Measurements from ENCODE around the gene B4GALT5. TPM values are rescaled to one million over a fixed set of nuclear protein-coding genes. Genes with fewer than 3 reads are reported as not detected.

B4GALT5 gene
- total RNA-seq, 1 experiment from 2014 or later: 77.0 TPM

DNA sequence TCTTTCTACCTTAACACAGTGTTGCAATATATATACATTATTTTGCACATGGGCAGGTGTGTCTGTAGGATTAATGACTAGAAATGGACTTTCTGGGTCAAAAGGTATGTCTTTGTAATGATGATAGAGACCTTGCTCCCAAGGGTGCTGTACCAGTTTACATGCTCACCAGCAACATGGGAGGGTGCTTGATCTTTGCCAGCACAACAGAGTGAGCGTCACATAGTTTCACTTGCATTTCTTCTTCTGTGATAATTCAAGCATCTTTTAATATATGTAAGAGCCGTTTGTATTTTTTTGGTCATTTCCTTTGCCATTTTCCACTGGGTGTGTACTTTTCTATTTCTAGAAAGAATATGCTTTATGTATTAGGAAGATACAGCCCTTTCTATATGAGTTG is 23.6 kb upstream of the B4GALT5 start:
- no peak overlapping the region for H3K23ac ChIP-seq (ENCODE audit: insufficient read length, low read depth, low read length)
- no peaks in the 10 kb centered on the region for H3K79me1 ChIP-seq (ENCODE audit: insufficient read depth, low read depth, low read length, poor library complexity, severe bottlenecking)
- no peak overlapping the region for H3K4ac ChIP-seq (ENCODE audit: low read depth, low read length)
- Mint-ChIP-seq H3K4me1 (peaks cover 15 to 23% of the 10 kb centered on the region in 2 experiments), H3K27me3 (ENCODE audit: low read depth) (no peaks in the 10 kb centered on the region), H3K36me3 (ENCODE audit: insufficient read depth in 1 of 3, low read depth in 3 of 3) (no peaks in the 10 kb centered on the region), H3K27ac (no peak overlapping the region), H3K4me3 (no peak overlapping the region), H3K9me3 (no peaks in the 10 kb centered on the region)
- no peak overlapping the region for H2AK5ac ChIP-seq (ENCODE audit: insufficient read length, low read length)
- H3K9me3 ChIP-seq (ENCODE audit: control insufficient read depth, low read depth, low read length): no peaks in the 10 kb centered on the region
- H3T11ph ChIP-seq (ENCODE audit: low read length): no peak overlapping the region
- no CpG with 5 or more reads among the region's 2 CpGs for WGBS (ENCODE audit: extremely low coverage, insufficient read length, low lambda C conversion rate)
- no peak overlapping the region for H4K91ac ChIP-seq (ENCODE audit: insufficient read length, low read depth, low read length)
- no peaks in the 10 kb centered on the region for H3K27me3 ChIP-seq (ENCODE audit: insufficient read depth, low read length)
- no peak overlapping the region for H3K56ac ChIP-seq (ENCODE audit: insufficient read length, low read depth, low read length)
- H2BK20ac ChIP-seq (ENCODE audit: low read depth, low read length, poor library complexity, severe bottlenecking): no peak overlapping the region
- TF ChIP-seq CTCF (conservative IDR thresholded peaks at IDR 0.05): no peak
- no peak overlapping the region for H4K5ac ChIP-seq (ENCODE audit: insufficient read length, low read depth, low read length)
- H4K8ac ChIP-seq (replicated peaks; ENCODE audit: insufficient read length, low read depth, low read length): no peak overlapping the region
- no peak overlapping the region for H3K27ac ChIP-seq (ENCODE audit: insufficient read length, low read depth, low read length)
- H2BK15ac ChIP-seq (ENCODE audit: low read depth, low read length): no peak overlapping the region
- H3K4me1 ChIP-seq (ENCODE audit: insufficient read depth, low read length): no peaks in the 10 kb centered on the region
- H3K18ac ChIP-seq (ENCODE audit: insufficient read length, low read depth, low read length): no peak overlapping the region
- no peaks in the 10 kb centered on the region for H3K23me2 ChIP-seq (ENCODE audit: insufficient read length, low read depth, low read length, poor library complexity, severe bottlenecking)
- no peak overlapping the region for H3K14ac ChIP-seq (ENCODE audit: insufficient read depth, low read length)
- H3K4me2 ChIP-seq (ENCODE audit: insufficient read depth, insufficient read length, low read length): no peak overlapping the region
- no peak for DNase-seq
- no peak overlapping the region for H2BK12ac ChIP-seq (ENCODE audit: insufficient read length, low read depth, low read length)
- no peaks in the 10 kb centered on the region for H3K79me2 ChIP-seq (ENCODE audit: insufficient read depth, low read length)
- no peak overlapping the region for H2BK120ac ChIP-seq (ENCODE audit: low read depth, low read length, poor library complexity, severe bottlenecking)
- no peak overlapping the region for H2BK5ac ChIP-seq (ENCODE audit: insufficient read length, low read length)
- no peaks in the 10 kb centered on the region for H4K20me1 ChIP-seq (ENCODE audit: control insufficient read depth, insufficient read depth, insufficient read length)
- no peak overlapping the region for H2AFZ ChIP-seq (ENCODE audit: low read length)
- no peak overlapping the region for H3K9ac ChIP-seq (ENCODE audit: extremely low read depth, insufficient read length, low read length)
